ENCODE measurements around the gene RAD51B.

- TF ChIP-seq CTCF (conservative IDR thresholded peaks at IDR 0.05) (no peak), EZH2 (IDR thresholded peaks at IDR 0.05; ENCODE audit: low read depth) (no peak)
These were observed 508.9 kb downstream of the RAD51B start for GRCh38 chr14:68328509-68328908.
